GM21390 (cell line): ENCODE data around the gene MTUS2.
A peak's percentile ranks its signal among the peaks of the same experiment; 100 is the strongest.

Experiments used
- ATAC-seq: cut with Tn5 transposase; IDR thresholded peaks from one replicate; pipeline ENCODE4 v1.9.1; 2021; ENCODE audit not compliant: unreplicated experiment

MTUS2 gene

DNA sequence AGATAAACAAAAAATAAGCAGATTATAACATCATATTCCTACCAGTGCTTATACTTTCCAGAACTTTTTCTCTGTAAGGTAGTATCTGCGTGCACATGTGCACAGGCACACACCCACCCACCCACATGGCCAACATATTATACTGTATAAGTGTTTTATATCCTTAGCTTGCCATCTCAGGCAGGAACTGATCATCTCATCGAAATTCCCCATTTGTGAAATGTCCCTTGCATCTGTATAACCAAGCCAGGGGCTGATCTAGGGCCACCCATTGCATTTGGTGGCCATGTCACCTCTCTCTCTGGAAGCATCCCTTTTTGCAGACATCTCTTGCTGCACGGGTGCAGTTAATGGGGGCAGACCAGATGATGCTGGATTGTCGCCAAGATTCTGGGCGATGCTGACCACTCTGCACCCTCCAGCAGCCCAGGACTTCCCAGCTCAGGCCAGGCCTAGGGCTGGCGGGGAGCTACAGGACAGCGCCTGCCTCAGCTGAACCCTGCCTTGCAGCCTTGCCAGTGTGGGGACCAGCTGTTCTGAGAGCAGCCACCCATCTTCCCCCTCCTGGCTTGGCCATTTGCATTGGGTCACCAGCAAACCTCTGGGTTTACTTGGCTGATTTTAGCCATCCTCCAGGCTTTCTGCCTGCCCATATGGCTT, 679.5 kb downstream of the MTUS2 start:
- no peak for ATAC-seq

DNA sequence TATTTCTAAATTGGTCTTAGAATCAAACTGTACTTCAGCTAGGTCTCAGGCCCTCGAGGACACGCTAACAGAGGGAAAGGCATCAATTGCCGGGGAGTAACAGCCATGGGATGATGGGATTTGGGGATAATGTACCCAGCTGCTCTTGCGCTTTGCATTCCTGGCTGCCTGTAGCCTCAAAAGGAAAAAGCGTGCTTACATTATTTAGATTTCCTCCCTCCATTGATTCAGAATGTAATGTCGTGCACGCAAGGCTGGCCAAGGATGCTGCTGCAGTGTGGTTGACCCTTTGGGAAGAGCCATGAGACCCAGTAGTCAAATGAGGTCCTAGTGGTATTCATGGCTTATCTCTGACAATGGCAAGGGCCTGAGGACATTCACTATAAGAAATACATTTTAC, 680.2 kb downstream of the MTUS2 start:
- ATAC-seq: no peak

DNA sequence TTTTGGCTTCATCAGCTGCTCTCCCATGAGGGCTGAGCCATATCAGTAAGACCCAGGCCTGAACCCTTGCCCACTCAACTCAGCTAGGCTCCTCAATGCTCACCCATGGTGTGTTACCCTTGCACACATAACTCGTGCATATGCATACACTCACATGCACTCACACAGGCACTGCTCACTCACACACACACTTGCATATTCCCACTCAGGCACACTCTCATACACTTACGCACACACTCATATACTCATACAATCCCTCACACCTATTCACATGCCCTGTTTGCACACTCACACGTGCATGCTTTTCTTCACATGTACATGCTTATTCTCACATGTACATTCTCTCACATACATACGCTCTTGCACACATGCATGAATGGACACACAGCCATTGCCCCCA, 681.5 kb downstream of the MTUS2 start:
- ATAC-seq: no peak

DNA sequence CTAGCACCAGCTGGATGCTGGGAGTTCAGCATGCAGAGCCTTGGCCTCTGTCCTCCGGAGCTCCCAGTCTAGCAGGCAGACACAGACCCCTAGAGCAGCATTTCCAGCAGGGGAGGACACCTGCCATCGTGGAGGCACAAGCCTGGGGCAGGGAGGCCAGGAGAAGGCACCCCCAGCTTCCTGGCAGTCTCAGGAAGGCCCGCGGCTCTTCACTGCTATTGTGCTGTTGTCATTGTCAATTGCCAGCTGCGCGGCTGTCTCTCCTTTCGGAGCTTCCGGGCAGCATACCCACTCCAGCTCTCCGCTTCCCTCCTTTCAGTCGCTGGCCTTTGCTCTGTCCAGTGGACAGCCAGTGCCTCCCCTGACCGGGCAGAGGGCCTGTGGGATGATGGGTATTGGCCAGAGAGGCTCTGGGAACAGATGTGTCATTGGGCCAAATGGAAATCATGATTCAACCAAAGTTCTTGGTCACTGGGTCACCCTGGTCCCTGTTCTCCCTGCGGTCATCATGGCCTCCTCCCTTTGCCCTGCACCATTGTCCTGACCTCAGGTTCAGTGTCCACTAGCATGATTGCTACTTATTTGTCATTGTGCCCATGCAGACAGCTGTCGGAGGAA, 682.4 kb downstream of the MTUS2 start:
- no peak for ATAC-seq

- no peak for ATAC-seq
Observed at GRCh38 chr13:29503041-29503837, 683.1 kb downstream of the MTUS2 start.

- ATAC-seq: no peak
Observed at GRCh38 chr13:29504691-29505090, 684.6 kb downstream of the MTUS2 start.

DNA sequence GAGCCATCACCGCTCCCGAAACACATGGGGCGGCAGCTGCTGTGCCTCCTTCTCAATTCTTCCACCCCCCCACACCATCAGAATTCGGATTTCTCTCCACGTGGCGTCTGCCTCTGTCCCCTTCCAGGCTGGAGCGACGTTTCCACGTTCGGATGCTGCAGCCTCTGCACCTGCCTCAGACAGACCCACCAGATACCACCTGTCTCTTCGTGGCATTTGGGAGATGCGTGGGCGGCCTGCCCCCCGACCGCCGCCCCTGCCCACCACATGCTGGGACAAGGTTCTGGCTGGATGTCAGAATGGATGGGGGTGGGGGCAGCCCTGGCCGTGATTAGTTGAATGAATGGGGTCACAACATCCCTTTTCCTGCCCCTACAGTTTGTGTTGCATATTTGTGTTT, 685.4 kb downstream of the MTUS2 start:
- ATAC-seq: no peak

DNA sequence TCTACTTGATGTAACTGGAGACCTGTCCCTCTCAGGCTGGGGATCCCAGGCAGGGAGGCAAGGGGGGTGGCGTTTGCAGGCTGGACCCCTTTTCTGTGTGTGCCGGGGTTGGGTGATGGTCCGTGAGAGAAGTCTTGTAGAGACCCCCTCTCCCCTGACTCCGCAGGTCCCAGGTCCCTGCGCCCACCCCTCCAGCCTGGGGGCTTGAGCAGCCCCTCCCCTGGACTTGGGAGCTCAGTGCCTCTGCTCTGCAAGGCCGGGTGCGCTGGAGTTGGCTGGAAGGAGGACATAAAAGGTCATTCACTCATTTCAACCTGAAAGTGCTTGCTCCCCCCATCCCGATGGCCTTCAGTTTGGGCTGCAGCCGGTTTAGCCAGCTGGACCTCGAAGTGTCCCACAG, 685.8 kb downstream of the MTUS2 start:
- ATAC-seq: no peak

DNA sequence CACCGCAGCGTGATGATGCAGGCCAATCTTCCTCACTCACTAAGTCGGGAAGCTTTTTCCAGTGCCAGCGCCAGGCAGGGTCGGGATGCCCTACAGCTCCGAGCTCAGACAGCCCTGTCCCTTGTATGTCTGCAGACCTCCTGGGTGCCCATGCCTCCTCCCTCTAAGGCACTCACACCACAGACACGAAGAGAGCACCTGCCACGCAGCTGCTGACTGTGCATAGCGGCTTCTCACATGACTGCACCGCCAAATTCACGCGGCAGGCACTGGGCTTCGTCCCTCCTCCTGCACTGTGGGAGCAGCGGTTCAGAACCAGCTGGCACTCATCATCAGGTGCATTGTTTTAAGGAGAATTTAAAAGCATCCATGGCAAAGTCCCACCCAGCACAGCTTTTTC, 687.2 kb downstream of the MTUS2 start:
- no peak for ATAC-seq

- peak; percentile 77 for ATAC-seq
Observed at GRCh38 chr13:29508130-29508875, 688.2 kb downstream of the MTUS2 start.

DNA sequence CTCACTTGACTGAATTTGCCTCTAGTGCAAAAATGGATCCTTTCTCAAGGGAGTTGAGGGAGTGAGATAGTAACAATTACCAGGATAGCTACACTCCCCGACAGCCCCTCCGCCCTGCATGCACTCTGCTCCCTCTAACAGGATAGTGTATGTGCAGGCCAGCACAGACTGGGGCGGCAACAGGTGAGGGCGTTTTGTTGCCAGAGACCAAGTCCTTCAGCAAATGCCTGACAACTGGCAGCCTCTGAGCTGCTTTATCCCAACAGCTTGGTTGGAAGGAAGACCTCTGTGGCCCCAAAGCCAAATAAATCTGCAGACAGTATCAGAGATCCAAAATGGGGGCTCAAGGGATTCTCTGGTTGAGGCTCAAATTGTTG, 688.7 kb downstream of the MTUS2 start:
- ATAC-seq: no peak

DNA sequence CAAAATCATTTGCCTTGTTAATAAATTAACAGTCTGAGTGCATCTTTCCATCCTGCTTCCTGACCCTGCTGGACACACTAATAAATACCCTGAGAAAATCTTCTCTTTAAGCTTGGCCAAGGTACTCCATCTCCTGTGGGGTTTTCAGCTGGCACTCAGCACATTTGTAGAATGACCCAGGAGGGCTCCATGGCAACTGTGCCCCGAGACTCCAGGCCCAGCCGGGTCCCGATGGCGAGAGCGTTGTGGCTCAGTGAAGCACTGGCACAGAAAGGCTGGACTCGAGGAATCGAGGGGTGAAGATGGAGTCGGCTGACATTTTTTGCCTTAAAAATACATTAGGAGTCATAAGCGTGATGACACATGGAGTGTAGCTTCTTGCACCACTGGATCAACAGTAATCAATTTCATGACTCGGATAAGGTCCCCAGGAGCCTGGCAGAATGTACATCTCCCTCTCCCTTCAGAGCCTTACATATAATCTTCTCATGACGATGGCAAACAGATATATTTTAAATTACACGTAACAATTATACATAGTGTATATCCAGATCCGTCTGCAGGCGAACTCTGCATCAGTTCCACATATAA, 690.0 kb downstream of the MTUS2 start:
- no peak for ATAC-seq

DNA sequence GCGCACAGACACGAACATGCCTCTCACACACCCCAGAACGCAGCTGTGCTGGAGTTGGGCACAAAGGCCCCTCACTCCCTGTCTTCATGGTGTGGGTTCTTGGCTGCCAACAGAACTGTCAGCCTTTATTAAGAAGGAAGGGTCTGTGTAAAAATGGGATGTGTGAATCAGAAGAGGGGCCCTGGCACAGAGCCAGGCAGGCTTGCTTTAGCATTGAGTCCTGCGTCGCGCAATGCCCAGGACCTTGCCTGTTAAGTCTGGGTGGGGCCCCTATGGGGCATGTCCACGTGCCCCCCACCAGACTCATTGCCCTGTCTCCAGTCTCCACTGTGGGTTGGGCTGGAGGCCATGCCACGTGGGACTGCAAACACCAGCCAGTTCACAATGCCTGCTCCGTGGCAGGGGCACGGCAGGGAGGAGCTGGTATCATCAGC, 690.5 kb downstream of the MTUS2 start:
- ATAC-seq: no peak

GRCh38 chr13:29511106-29511796, 691.1 kb downstream of the MTUS2 start:
- no peak for ATAC-seq

DNA sequence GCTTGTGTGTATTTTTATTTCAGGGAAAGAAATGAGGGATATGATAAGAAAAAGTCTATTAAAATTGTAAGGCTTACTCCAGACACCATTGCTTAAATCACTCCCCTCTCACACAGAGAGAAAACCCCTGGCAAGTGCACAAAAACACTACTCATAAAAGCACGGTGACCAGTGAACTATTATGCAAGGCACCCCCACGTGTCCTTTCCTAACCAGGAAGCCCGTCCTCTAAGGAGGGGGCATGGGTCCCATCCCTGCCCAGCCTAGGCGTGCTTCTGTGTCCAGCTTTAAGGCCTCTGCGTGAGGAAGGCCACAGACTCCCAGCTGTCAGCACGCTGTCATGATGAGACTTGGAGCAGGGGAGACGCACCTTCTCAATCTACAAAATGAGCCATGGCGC, 691.8 kb downstream of the MTUS2 start:
- no peak for ATAC-seq

DNA sequence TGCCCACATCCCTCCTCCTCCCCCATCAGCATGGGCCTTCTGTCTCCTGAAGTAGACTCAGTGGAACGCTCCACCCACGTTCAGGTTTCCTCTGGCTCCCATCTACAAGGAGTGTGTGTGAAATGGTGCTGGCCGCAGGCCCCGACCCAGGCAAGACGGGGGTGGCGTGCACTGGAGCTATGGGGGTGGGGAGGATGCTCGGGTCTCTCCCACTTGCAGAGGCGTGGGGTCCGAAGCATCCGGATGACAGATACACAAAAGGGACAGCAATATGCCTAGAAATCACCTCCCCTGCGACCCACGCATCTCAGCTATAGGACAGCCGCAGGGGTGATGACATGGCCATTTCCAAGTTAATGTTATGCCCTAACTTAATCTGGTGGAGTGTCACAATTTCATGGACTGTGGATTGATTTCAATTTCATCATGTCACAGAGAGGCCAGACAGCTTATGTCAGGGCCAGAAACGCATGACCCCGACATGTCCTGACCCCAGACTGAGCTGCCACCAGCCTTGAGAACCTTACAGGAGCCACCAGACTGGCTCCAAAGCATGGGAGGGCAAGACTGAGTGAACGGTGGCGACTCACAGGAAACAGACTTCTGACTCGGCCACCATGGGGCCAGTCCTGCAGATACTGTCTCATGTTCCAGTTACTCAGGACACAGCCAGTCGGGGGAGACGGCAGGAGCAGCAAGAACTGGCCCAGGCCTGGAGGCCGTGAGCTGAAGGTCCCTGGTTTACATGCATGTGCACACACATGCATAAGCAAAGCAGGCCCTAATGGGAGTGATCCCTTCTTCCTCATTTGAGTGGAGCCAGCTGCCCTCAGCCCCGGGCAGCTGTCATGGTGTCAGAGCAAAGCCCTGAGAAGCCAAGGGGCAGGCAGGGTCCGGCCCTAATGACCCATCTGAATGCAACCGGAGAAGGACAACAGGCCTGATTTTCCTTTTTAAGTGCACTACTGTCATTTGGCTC, 693.2 kb downstream of the MTUS2 start:
- no peak for ATAC-seq

GRCh38 chr13:29513981-29514719, 694.0 kb downstream of the MTUS2 start:
- ATAC-seq: no peak

GRCh38 chr13:29514720-29515310, 694.7 kb downstream of the MTUS2 start:
- no peak for ATAC-seq
